ENCODE measurements around the gene DST.

- TF ChIP-seq CTCF (conservative IDR thresholded peaks at IDR 0.05 in 1 of 2, IDR thresholded peaks at IDR 0.05 in 1 of 2; ENCODE audit: low read depth in 1 of 2, low read length in 2 of 2) (no peak), EZH2 (IDR thresholded peaks at IDR 0.05; ENCODE audit: low read length, missing control alignments) (no peak)
These were observed 17.2 kb upstream of the DST start for GRCh38 chr6:56659721-56660380.
